BE2C (cell line): ENCODE measurements around the gene CFDP1.

Experiments used
- DNase-seq: peaks from one replicate; pipeline ENCODE4 v3.0.0-alpha.2; 2020
- H3K27me3 ChIP-seq: fragments of 250-450 bp; sonication (Bioruptor Pico); 2 replicates; pipeline ENCODE4 v1.5.1; 2020; ENCODE audit warnings: mild to moderate bottlenecking
- H3K36me3 ChIP-seq: fragments of 250-450 bp; sonication (Bioruptor Pico); 2 replicates; pipeline ENCODE4 v1.5.1; 2020; ENCODE audit warnings: mild to moderate bottlenecking
- H3K4me1 ChIP-seq: fragments of 250-450 bp; sonication (Bioruptor Pico); 2 replicates; pipeline ENCODE4 v1.5.1; 2020
- H3K4me3 ChIP-seq: 2 replicates; pipeline ENCODE4 v1.5.1; 2011; ENCODE audit warnings: low read depth, low read length
- H3K9me3 ChIP-seq: fragments of 250-450 bp; sonication (Bioruptor Pico); 2 replicates; pipeline ENCODE4 v1.5.1; 2020
- TF ChIP-seq, protein P1 (sequence below): IDR thresholded peaks from 2 replicates; pipeline ENCODE4 v1.5.1; 2012; ENCODE audit warnings: mild to moderate bottlenecking, low read depth, low read length

Gene CFDP1

DNA sequence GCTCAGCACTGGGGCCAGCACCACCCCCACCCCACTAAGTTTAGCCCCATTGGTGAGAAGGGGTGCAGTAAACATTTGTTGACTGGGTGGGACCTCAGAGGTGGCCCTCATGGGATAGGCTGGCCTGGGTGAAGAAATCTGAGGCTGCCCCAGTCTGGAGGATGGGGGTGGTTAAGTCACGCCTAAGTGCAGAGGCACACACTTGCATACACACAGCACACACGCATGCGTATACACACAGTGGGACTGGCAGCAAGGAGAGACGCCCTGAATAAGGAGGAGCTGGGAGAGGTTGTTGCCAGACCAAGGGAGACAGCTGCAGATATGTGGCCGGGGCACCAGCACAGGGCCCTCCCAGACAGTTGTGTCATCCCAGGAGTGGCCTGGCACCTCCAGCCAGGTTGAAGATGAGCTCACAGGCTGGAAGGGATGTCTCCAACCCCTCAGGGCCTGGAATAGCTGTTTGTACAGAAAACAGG lies 178.9 kb downstream of the CFDP1 start:
- Histone ChIP-seq H3K27me3 (no peaks in the 10 kb centered on the region), H3K4me1 (peaks cover 28% of the 10 kb centered on the region), H3K9me3 (no peaks in the 10 kb centered on the region), H3K4me3 (no peak overlapping the region), H3K36me3 (no peaks in the 10 kb centered on the region)
- TF ChIP-seq, protein P1, sequence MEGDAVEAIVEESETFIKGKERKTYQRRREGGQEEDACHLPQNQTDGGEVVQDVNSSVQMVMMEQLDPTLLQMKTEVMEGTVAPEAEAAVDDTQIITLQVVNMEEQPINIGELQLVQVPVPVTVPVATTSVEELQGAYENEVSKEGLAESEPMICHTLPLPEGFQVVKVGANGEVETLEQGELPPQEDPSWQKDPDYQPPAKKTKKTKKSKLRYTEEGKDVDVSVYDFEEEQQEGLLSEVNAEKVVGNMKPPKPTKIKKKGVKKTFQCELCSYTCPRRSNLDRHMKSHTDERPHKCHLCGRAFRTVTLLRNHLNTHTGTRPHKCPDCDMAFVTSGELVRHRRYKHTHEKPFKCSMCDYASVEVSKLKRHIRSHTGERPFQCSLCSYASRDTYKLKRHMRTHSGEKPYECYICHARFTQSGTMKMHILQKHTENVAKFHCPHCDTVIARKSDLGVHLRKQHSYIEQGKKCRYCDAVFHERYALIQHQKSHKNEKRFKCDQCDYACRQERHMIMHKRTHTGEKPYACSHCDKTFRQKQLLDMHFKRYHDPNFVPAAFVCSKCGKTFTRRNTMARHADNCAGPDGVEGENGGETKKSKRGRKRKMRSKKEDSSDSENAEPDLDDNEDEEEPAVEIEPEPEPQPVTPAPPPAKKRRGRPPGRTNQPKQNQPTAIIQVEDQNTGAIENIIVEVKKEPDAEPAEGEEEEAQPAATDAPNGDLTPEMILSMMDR: no peak
- DNase-seq: no peak

DNA sequence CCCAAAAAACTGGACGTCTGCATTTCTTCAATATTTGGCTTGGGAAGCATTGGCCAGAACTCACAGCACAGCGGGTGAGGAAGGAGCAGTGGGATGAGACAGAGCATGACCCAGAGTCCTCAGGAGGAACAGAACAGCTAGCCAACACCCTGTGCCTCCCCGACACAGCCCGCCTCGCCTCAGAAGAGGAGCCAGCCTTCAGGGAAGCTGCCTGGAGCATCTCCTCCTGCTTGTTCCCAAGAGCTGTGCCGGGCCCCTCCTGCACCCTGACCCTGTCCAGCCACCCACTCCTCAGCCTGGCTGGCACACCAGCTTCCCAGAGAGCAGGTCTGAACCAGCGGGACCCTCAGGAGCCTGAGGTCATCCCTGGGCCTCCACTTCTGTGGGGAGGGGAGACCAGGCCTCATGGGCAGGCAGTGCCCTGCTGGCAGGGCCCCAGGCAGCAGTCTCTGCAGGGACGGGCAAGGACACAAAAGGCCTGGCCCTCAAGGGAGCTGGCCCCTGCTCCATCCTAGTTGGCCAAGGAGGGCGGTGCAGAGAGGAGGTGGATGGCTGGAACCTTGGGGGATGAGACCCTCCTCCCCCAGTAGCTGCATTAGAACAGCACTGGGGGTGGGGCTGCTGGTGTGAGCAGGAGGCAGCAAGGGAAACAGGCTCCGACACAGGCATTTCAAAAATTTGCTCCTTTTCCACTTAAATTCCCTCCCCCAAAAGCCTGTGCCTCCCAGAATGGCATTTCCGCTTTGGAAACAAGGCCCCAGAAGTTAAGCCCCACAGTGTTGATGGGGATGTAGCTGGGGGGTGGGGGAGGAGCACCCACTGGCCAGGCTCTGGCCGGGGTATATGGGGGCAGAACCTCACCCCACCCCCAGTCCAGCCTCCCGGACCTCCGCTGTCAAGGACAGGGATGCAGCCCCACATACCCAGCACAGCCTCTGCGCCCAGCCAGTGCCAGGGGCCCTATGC lies 180.1 kb downstream of the CFDP1 start:
- Histone ChIP-seq H3K27me3 (no peaks in the 10 kb centered on the region), H3K4me1 (peaks cover 27% of the 10 kb centered on the region), H3K4me3 (no peak overlapping the region), H3K36me3 (no peaks in the 10 kb centered on the region), H3K9me3 (no peaks in the 10 kb centered on the region)
- no peak for DNase-seq
- TF ChIP-seq, protein P1: no peak

DNA sequence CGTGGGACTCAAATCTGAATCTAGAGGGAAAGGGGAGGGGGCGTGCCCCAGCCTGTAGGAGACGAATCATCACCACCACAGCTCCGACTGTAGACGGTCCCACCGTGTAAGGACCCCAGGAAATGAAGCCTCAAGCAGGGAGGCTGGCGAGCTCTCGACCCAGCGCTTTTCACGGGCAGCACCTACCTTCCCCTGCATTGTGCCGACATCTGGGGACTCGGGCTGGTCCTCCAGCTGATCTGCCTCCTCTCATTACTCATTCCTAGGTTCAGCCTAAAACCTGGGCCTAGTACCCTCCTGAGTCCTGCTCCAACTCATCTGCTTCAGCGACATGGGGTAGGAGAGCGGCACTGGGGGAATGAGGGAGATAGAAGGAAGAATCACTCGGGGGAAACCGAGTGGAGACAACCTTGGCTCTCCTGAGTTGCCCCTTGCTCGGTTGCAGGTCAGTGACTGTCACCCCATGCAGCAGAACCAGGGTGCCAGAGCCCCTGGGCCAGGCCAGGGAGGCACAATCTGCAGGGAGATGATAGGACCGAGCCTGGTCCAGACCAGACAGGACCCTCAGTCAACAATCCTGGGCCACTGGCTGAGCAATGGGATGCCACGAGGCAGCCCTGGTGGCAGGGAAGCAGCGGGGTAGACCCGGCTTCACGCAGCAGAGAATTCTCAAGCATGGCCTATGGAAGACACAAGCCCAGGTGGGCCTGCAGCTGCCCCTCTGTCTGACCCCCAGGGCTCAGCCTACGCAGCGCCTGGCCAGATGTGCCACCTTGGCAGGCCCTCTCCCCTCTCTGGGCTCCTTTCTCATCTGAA lies 181.0 kb downstream of the CFDP1 start:
- Histone ChIP-seq H3K4me1 (peaks cover 19% of the 10 kb centered on the region), H3K4me3 (peak overlapping the region; percentile 10; the same call in 1 of the 2 replicates), H3K36me3 (no peaks in the 10 kb centered on the region), H3K27me3 (no peaks in the 10 kb centered on the region), H3K9me3 (no peaks in the 10 kb centered on the region)
- TF ChIP-seq, protein P1: no peak
- DNase-seq: peak; percentile 4

DNA sequence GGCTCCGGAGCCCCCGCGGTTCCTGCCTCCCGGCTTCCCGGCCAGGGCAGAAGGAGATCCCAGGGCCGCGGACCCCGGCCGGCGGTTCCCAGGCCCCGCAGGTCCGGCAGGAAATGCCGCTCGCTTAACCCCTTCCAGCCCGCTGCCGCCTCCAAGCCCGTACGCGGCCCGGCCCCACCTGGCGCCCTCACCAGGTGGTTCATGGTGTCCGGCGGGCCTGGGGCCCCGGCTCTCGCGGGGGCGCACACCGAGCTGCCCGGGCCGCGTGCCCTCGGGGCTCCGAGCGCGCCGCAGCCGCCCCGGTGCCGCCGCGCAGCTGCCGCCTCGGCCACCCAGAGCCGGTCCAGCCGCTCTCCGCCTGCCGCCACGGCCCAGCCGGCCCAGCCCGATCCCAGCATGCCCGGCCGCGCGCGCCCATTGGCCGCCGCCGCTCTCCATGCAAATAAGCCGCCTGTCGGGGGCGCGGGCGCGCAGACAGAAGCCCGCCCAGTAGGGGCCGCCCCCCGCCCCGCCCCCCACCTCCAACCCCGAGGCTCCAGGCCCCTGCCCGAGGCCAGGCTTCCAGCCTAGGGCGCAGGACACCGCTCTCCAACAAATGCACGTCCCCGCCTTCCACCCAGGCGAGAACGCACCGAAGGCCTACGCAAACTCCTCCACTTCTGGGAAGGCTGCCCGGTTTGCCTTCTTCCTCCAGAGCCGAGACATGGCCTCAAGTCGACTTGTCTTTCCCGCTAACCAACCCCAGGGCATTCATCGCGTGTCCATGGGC lies 181.8 kb downstream of the CFDP1 start, which contains the start of gene BCAR1:
Gene BCAR1 (minus strand): TSS at position 345 of the 769 bp plus-strand sequence. CDS start 142 bp downstream, at position 203.
- Histone ChIP-seq H3K9me3 (no peaks in the 10 kb centered on the region), H3K36me3 (no peaks in the 10 kb centered on the region), H3K4me1 (peaks cover 13% of the 10 kb centered on the region), H3K27me3 (no peaks in the 10 kb centered on the region), H3K4me3 (peak within 1 kb of the TSS; percentile 68)
- peak; percentile 96 for DNase-seq
- TF ChIP-seq, protein P1: no peak

DNA sequence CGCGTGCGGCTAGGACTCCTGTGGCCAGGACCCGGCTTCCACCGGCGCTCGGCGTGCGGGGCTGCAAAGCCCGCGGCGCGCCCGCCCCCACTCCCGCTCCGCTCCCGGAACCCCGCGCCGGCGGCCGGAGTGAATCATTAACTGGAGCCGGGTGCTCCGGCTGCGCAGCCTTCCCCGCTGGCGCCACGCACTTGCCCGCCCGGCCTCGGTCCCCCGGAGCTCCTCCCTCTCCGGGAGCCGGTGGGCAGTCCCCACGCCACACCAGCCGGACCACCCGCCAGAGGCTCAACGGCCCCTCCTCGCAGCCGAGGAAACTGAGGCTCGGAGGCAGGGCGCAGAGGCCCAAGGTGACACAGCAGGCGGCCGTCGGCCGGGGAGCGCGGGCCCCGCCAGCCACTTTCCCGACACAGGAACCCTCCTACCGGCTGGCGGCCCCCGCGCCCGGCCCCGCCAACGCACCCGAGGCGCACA lies 182.5 kb downstream of the CFDP1 start:
- Histone ChIP-seq H3K4me1 (peaks cover 11% of the 10 kb centered on the region), H3K27me3 (no peaks in the 10 kb centered on the region), H3K4me3 (peak overlapping the region; percentile 68), H3K36me3 (no peaks in the 10 kb centered on the region), H3K9me3 (no peaks in the 10 kb centered on the region)
- peak; percentile 57 for DNase-seq
- TF ChIP-seq, protein P1: no peak
